ENCODE data around the gene PUS1. TPM values are rescaled to one million over a fixed set of nuclear protein-coding genes. Genes with fewer than 3 reads are reported as not detected.
A peak's percentile ranks its signal among the peaks of the same experiment; 100 is the strongest.

PUS1 gene
- total and polyA plus RNA-seq, 9 of the 15 experiments (the other 6 are each of a cell fraction or from before 2014, with no cell fraction given) = 1.9 to 90.8 (median 30.0) TPM

- TF ChIP-seq ZNF277 (CRISPR knock-in tag; IDR thresholded peaks at IDR 0.05; ENCODE audit: borderline replicate concordance) = no peak
- TF ChIP-seq ZNF589 (CRISPR knock-in tag; IDR thresholded peaks at IDR 0.05; ENCODE audit: low read depth) = 0 out of 2 replicates have a peak, but pooled peaks have one; percentile 54
- TF ChIP-seq GMEB1 (CRISPR knock-in tag; IDR thresholded peaks at IDR 0.05) = no peak
- no peak for TF ChIP-seq ZNF707 (CRISPR knock-in tag; conservative IDR thresholded peaks at IDR 0.05)
- TF ChIP-seq MEF2A (IDR thresholded peaks at IDR 0.05; ENCODE audit: control insufficient read depth, low read depth, low read length) = no peak
- no peak for TF ChIP-seq THRA (IDR thresholded peaks at IDR 0.05)
- no peak; the same call in 1 of the 2 replicates for TF ChIP-seq ARID1B (IDR thresholded peaks at IDR 0.05)
- no peak for TF ChIP-seq CBX2 (IDR thresholded peaks at IDR 0.05; ENCODE audit: insufficient read depth, low read length, poor library complexity, severe bottlenecking)
- TF ChIP-seq ZBTB11 (CRISPR knock-in tag; IDR thresholded peaks at IDR 0.05) = peak in 1 of 3 experiments; percentile 50; a peak in 1 of 6 replicates
- no peak; a peak in 1 of 4 replicates for TF ChIP-seq ETV6 (IDR thresholded peaks at IDR 0.05; ENCODE audit: borderline replicate concordance in 1 of 2, low read depth in 2 of 2, low read length in 1 of 2)
- TF ChIP-seq ETV6 (CRISPR knock-in tag; IDR thresholded peaks at IDR 0.05; ENCODE audit: borderline replicate concordance) = no peak
- TF ChIP-seq NFYB (IDR thresholded peaks at IDR 0.05; ENCODE audit: extremely low read depth, insufficient read length) = no peak
- TF ChIP-seq KLF10 (CRISPR knock-in tag; IDR thresholded peaks at IDR 0.05) = no peak
- no peak for TF ChIP-seq NFIX (CRISPR knock-in tag; IDR thresholded peaks at IDR 0.05; ENCODE audit: low read depth)
- TF ChIP-seq PKNOX1 (IDR thresholded peaks at IDR 0.05) = no peak
Measured at GRCh38 chr12:131928711-131929580, at the start of gene PUS1 (continued).
